K562 treated with DMSO at 1 percent for 4 hours (cell line): ENCODE data around the gene COL9A1. TPM values are rescaled to one million over a fixed set of nuclear protein-coding genes. Genes with fewer than 3 reads are reported as not detected.

Source experiments
- total RNA-seq: library from RNA; unstranded; fragments of 300-600 nt; gene quantifications from 2 replicates; pipeline ENCODE4 v1.2.3, GENCODE V29; 2022; ENCODE audit not compliant: insufficient read depth

Gene COL9A1
- total RNA-seq = not detected in 2 replicates

DNA sequence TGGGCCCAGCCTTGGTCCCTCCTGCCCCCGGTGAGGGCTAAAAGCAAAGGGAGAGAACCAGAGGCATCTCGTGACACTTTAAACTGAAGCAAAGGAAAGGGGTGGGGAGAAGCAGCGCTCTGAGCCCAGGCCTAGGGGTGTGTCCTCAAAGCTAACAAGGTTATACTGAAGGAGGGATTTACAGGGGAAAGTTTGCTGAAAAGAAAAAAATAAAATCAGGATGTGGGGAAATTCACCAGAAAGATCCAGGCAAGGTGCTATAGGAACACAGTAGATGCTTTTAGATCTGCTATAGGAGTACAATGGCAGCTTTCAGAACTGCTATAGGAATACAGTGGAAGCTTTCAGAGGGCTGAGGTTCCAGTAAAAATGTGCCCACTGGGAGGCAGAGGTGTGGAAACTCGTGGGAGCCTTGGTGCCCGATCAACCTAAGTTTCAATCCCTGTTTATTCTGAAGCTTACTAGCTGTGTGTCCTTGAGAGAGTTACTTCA, at the start of gene COL9A1:
Gene COL9A1, minus strand, starts transcription at position 51 of the 492 bp plus-strand sequence. CDS start 160 bp downstream, outside the sequence.

Other genes with a start within 250 kb of the COL9A1 start
- gene FAM135A, start 110.4 kb upstream of the COL9A1 start, total RNA-seq = 11.6 and 12.2 TPM in 2 replicates